Type B pancreatic cell (in vitro differentiated cells): ENCODE data around the gene WFDC1. TPM values are rescaled to one million over a fixed set of nuclear protein-coding genes. Genes with fewer than 3 reads are reported as not detected.

Experiments
- DNase-seq: peaks from one replicate; pipeline ENCODE4 v3.0.0; 2021; ENCODE audit warnings: mixed read lengths; ENCODE audit not compliant: unreplicated experiment; ENCODE audit errors: extremely low spot score
- H3K27ac Mint-ChIP-seq: 2 replicates; pipeline ENCODE4 v1.8.0; 2021; ENCODE audit warnings: mild to moderate bottlenecking, mixed read lengths
- H3K27me3 Mint-ChIP-seq: 2 replicates; pipeline ENCODE4 v1.8.0; 2021; ENCODE audit warnings: mixed read lengths
- H3K36me3 Mint-ChIP-seq: 2 replicates; pipeline ENCODE4 v1.8.0; 2021; ENCODE audit warnings: mixed read lengths
- H3K4me1 Mint-ChIP-seq: one replicate; pipeline ENCODE4 v1.8.0; 2021; ENCODE audit warnings: mixed read lengths; ENCODE audit not compliant: unreplicated experiment
- H3K4me3 Mint-ChIP-seq: 2 replicates; pipeline ENCODE4 v1.8.0; 2021; ENCODE audit warnings: mild to moderate bottlenecking, mixed read lengths
- H3K9me3 Mint-ChIP-seq: 2 replicates; pipeline ENCODE4 v1.8.0; 2021; ENCODE audit warnings: mixed read lengths
- total RNA-seq: library from RNA; stranded (reverse); gene quantifications from 2 replicates; pipeline ENCODE4 v1.2.1, GENCODE V29; 2021; ENCODE audit warnings: low replicate concordance
- TF ChIP-seq, protein P1 (sequence below): fragments of 200-600 bp; sonication (generic); conservative IDR thresholded peaks from 2 replicates; pipeline ENCODE4 v1.5.0; 2021; ENCODE audit warnings: antibody characterized with exemption, mild to moderate bottlenecking

WFDC1 gene
- total RNA-seq, 1 donor from 2014 or later, result 2.0 TPM

GRCh38 chr16:84367297-84367680 is 72.6 kb downstream of the WFDC1 start:
- no peak for DNase-seq
- peaks cover 13% of the 10 kb centered on the region for H3K4me1 Mint-ChIP-seq
- H3K36me3 Mint-ChIP-seq, result no peaks in the 10 kb centered on the region
- no peaks in the 10 kb centered on the region for H3K9me3 Mint-ChIP-seq
- TF ChIP-seq, protein P1, sequence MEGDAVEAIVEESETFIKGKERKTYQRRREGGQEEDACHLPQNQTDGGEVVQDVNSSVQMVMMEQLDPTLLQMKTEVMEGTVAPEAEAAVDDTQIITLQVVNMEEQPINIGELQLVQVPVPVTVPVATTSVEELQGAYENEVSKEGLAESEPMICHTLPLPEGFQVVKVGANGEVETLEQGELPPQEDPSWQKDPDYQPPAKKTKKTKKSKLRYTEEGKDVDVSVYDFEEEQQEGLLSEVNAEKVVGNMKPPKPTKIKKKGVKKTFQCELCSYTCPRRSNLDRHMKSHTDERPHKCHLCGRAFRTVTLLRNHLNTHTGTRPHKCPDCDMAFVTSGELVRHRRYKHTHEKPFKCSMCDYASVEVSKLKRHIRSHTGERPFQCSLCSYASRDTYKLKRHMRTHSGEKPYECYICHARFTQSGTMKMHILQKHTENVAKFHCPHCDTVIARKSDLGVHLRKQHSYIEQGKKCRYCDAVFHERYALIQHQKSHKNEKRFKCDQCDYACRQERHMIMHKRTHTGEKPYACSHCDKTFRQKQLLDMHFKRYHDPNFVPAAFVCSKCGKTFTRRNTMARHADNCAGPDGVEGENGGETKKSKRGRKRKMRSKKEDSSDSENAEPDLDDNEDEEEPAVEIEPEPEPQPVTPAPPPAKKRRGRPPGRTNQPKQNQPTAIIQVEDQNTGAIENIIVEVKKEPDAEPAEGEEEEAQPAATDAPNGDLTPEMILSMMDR, result no peak
- peak overlapping the region; percentile 2 for H3K27ac Mint-ChIP-seq
- H3K4me3 Mint-ChIP-seq, result peak overlapping the region; percentile 68
- peaks cover 39% of the 10 kb centered on the region for H3K27me3 Mint-ChIP-seq

DNA sequence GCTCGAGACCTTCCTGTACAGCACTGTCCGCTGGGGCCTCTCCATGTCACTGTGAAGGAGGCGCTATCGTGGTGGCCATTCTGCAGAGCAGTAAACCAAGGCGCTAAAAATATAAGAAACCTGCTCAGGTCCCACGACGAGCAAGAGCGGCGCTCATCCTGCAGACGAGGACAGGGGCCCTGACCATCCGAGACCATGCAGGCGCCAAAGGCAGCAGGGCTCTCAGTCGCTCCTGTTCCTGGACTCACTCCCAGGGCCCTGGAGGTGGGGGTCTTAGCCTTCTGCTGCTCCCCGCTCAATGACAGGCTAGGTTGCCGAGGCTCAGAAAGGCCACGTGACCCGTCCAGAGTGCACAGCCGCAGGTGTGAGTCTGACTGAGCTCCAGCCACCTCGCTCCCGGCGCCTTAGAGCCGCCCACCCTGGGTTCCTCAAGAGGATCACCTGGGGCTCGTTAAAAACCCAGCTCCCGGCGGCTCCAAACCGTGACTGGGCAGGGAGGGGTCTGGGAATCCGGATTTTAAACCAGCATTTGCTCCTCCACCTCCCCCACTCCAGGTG is 73.2 kb downstream of the WFDC1 start:
- DNase-seq, result no peak
- no peaks in the 10 kb centered on the region for H3K9me3 Mint-ChIP-seq
- H3K27ac Mint-ChIP-seq, result no peak overlapping the region
- H3K36me3 Mint-ChIP-seq, result no peaks in the 10 kb centered on the region
- TF ChIP-seq, protein P1, result no peak
- H3K27me3 Mint-ChIP-seq, result peaks cover 39% of the 10 kb centered on the region
- H3K4me1 Mint-ChIP-seq, result peaks cover 11% of the 10 kb centered on the region
- peak overlapping the region; percentile 68 for H3K4me3 Mint-ChIP-seq

GRCh38 chr16:84368308-84368996 is 73.8 kb downstream of the WFDC1 start, which contains the start of gene ATP2C2:
Gene ATP2C2, plus strand, starts transcription at chr16:84368538. Its CDS starts 78 bp downstream, at chr16:84368616.
- Mint-ChIP-seq H3K9me3 (no peaks in the 10 kb centered on the region), H3K4me1 (peaks cover 11% of the 10 kb centered on the region), H3K27ac (no peak within 1 kb of the TSS), H3K36me3 (no peaks in the 10 kb centered on the region), H3K27me3 (peaks cover 40% of the 10 kb centered on the region), H3K4me3 (peak within 1 kb of the TSS; percentile 87)
- DNase-seq, result peak; percentile 77
- TF ChIP-seq, protein P1, result no peak

DNA sequence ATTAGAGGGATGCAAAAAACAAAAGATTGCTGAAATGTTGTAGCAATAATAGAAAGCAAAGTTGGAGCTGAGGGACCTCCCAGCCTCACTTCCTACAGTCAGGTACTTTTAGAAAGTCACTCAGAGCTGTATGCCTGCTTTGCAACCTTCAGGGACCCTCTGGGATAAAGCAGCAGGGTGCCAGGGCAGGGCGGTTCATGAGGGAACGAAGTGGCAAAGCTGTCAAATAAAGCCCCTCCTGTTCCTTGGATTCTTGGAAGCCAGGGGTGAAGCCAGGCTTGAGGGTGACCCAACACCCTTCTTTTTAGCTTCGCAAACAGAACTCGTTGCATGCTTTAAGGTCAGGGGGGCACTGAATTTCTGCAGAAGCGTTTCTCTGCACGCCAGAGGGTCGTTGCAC is 74.4 kb downstream of the WFDC1 start:
- H3K4me1 Mint-ChIP-seq, result peaks cover 15% of the 10 kb centered on the region
- TF ChIP-seq, protein P1, result no peak
- DNase-seq, result no peak
- peak overlapping the region; percentile 87 for H3K4me3 Mint-ChIP-seq
- no peaks in the 10 kb centered on the region for H3K36me3 Mint-ChIP-seq
- no peaks in the 10 kb centered on the region for H3K9me3 Mint-ChIP-seq
- H3K27me3 Mint-ChIP-seq, result peaks cover 42% of the 10 kb centered on the region
- H3K27ac Mint-ChIP-seq, result no peak overlapping the region

DNA sequence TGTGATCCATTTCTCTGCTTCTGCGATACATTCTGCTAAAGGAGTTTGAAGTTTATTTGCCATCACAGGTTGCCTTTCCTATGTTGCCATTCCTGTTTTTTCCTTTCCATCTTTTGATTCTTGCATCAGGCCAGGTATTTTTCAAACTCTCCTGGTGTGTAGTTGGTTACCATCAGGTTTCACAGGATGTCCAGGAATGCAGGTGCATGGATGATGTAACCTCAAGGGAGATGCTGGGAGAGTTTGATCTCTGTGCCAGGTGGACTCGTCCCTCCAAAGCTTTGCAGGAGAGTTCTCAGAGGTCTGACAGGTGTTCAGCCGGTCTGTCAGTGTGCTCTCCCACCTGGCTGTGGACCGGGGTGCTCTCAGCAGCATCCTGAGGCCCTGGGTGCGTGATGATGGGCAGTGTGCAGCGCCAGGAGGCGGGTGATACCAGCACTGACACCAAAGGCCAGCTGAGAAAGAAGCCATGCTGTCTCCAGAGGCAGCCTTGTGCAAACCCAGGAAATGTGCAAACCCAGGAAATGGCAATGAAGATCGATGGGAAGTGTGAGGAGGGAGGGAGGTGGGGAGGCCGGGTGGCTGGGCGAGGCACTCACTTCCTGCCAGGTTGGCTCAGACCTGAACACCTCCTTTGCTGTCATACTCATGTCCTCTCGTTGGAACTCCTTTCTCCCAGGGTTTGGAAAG is 75.4 kb downstream of the WFDC1 start:
- peak overlapping the region; percentile 65 for H3K4me3 Mint-ChIP-seq
- H3K36me3 Mint-ChIP-seq, result no peaks in the 10 kb centered on the region
- H3K9me3 Mint-ChIP-seq, result no peaks in the 10 kb centered on the region
- peak overlapping the region; percentile 77 for H3K27ac Mint-ChIP-seq
- H3K27me3 Mint-ChIP-seq, result peaks cover 42% of the 10 kb centered on the region
- no peak for DNase-seq
- H3K4me1 Mint-ChIP-seq, result peaks cover 17% of the 10 kb centered on the region
- TF ChIP-seq, protein P1, result no peak
